Suprapubic skin (tissue), 4 donors: ENCODE data around the gene TXLNB. TPM values are rescaled to one million over a fixed set of nuclear protein-coding genes. Genes with fewer than 3 reads are reported as not detected.
A peak's percentile ranks its signal among the peaks of the same experiment; 100 is the strongest.

Experiments used
- DNase-seq, 2 donors: peaks; one replicate each; pipeline ENCODE4 v3.0.0-alpha.2; 2019; ENCODE audit warnings: low spot score in 2 of 2
- H3K27ac ChIP-seq: fragments of 200-600 bp; sonication (generic); one replicate; pipeline ENCODE4 v1.5.1; 2019
- H3K27me3 ChIP-seq: fragments of 200-600 bp; sonication (generic); one replicate; pipeline ENCODE4 v1.5.1; 2019
- H3K36me3 ChIP-seq: fragments of 200-600 bp; sonication (generic); one replicate; pipeline ENCODE4 v1.5.1; 2019
- H3K4me1 ChIP-seq: fragments of 200-600 bp; sonication (generic); one replicate; pipeline ENCODE4 v1.5.1; 2019
- H3K4me3 ChIP-seq: fragments of 200-600 bp; sonication (generic); one replicate; pipeline ENCODE4 v1.5.1; 2019; ENCODE audit warnings: mild to moderate bottlenecking
- H3K9me3 ChIP-seq: fragments of 200-600 bp; sonication (generic); one replicate; pipeline ENCODE4 v1.5.1; 2019
- EP300 ChIP-seq: sonication (generic); formaldehyde crosslinking; IDR thresholded peaks from one replicate; pipeline ENCODE4 v1.6.1; 2017; ENCODE audit warnings: antibody characterized with exemption
- POLR2A ChIP-seq, 2 donors: fragments of 450-650 bp; IDR thresholded peaks; one replicate each; pipeline ENCODE4 v1.6.1; 2017; ENCODE audit warnings: antibody characterized with exemption in 2 of 2, mild to moderate bottlenecking in 2 of 2, moderate library complexity in 2 of 2
- POLR2AphosphoS5 ChIP-seq, 3 donors: sonication (generic); formaldehyde crosslinking; IDR thresholded peaks; one replicate each; pipeline ENCODE4 v1.6.1; 2017; ENCODE audit warnings: antibody characterized with exemption in 3 of 3
- WGBS: methylation state at CpG from one replicate; pipeline ENCODE4 v1.1.5; 2018; 5-methylcytosine and 5-hydroxymethylcytosine counted together
- total RNA-seq, 4 donors: library from RNA; depleted of rRNA; stranded (reverse); fragments of >200 nt; gene quantifications; one replicate each; pipeline ENCODE4 v1.1.0, GENCODE V29; 2016
- TF ChIP-seq, protein P1 (sequence below), 2 donors: fragments of 200-600 bp in 1 of 2; fragments of 450-650 bp in 1 of 2; sonication (generic) in 1 of 2; IDR thresholded peaks; one replicate each; pipeline ENCODE4 v1.5.1; 2016 to 2019; ENCODE audit warnings: antibody characterized with exemption in 2 of 2, mild to moderate bottlenecking in 1 of 2, moderate library complexity in 1 of 2

TXLNB gene
- total RNA-seq, 4 donors from 2014 or later, result 0.10 to 0.59 (median 0.37) TPM

DNA sequence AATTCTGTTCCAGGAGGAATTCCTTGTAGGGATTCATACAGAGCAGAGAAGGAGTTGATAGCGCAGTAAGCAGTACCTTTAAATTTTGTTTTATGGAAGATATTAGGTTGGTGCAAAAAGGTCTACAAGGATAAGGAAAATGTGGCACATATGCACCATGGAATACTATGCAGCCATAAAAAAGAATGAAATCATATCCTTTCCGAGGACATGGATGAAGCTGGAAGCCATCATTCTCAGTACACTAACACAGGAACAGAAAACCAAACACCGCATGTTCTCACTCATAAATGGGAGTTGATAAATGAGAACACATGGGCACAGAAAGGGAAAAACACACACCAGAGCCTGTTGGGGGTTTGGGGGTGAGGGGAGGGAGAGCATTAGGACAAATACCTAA is 37.4 kb upstream of the TXLNB start:
- H3K36me3 ChIP-seq, result no peaks in the 10 kb centered on the region
- H3K4me3 ChIP-seq, result no peak overlapping the region
- TF ChIP-seq, protein P1, sequence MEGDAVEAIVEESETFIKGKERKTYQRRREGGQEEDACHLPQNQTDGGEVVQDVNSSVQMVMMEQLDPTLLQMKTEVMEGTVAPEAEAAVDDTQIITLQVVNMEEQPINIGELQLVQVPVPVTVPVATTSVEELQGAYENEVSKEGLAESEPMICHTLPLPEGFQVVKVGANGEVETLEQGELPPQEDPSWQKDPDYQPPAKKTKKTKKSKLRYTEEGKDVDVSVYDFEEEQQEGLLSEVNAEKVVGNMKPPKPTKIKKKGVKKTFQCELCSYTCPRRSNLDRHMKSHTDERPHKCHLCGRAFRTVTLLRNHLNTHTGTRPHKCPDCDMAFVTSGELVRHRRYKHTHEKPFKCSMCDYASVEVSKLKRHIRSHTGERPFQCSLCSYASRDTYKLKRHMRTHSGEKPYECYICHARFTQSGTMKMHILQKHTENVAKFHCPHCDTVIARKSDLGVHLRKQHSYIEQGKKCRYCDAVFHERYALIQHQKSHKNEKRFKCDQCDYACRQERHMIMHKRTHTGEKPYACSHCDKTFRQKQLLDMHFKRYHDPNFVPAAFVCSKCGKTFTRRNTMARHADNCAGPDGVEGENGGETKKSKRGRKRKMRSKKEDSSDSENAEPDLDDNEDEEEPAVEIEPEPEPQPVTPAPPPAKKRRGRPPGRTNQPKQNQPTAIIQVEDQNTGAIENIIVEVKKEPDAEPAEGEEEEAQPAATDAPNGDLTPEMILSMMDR (IDR thresholded peaks at IDR 0.05), result no peak
- TF ChIP-seq POLR2A (IDR thresholded peaks at IDR 0.05) (no peak), EP300 (no peak), POLR2AphosphoS5 (IDR thresholded peaks at IDR 0.05) (no peak)
- 90% methylated on average over 3 of the region's 3 CpGs for WGBS
- DNase-seq, result no peak
- H3K27me3 ChIP-seq, result no peaks in the 10 kb centered on the region
- H3K4me1 ChIP-seq, result peaks cover 6% of the 10 kb centered on the region
- no peak overlapping the region for H3K27ac ChIP-seq
- H3K9me3 ChIP-seq, result no peaks in the 10 kb centered on the region

- Histone ChIP-seq H3K9me3 (no peaks in the 10 kb centered on the region), H3K4me1 (peaks cover 5% of the 10 kb centered on the region), H3K27ac (no peak overlapping the region), H3K36me3 (no peaks in the 10 kb centered on the region), H3K4me3 (no peak overlapping the region), H3K27me3 (no peaks in the 10 kb centered on the region)
- TF ChIP-seq POLR2A (IDR thresholded peaks at IDR 0.05) (no peak), POLR2AphosphoS5 (IDR thresholded peaks at IDR 0.05) (no peak), EP300 (no peak)
- TF ChIP-seq, protein P1 (IDR thresholded peaks at IDR 0.05), result no peak
- 95% methylated on average over 5 of the region's 5 CpGs for WGBS
- no peak for DNase-seq
These were observed 35.2 kb upstream of the TXLNB start for GRCh38 chr6:139327038-139327437.

DNA sequence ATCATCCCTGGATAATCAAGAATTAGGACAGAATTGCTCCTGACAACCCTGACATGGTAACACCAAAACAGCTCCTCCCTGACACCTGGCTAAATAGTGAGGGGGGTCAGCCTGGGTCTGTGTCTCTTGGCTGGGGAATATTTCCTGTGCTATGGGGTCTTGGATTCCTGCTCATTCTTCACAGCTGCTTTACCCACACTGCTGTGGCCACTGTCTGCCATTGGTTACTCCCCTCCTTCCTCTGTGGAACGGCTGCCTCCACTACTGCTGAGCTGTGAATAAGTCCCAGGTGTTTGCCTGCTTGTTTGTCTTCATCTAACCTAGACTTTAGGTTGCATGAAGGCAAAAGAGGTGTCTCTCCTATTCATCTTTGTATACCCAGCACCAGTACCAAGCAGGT is 33.9 kb upstream of the TXLNB start:
- TF ChIP-seq EP300 (no peak), POLR2A (IDR thresholded peaks at IDR 0.05) (no peak), POLR2AphosphoS5 (IDR thresholded peaks at IDR 0.05) (no peak)
- TF ChIP-seq, protein P1 (IDR thresholded peaks at IDR 0.05), result no peak
- H3K27ac ChIP-seq, result peak overlapping the region; percentile 48
- H3K9me3 ChIP-seq, result no peaks in the 10 kb centered on the region
- H3K36me3 ChIP-seq, result no peaks in the 10 kb centered on the region
- DNase-seq, result no peak
- H3K4me1 ChIP-seq, result peaks cover 5% of the 10 kb centered on the region
- no peaks in the 10 kb centered on the region for H3K27me3 ChIP-seq
- 70% methylated on average over 1 of the region's 1 CpG for WGBS
- H3K4me3 ChIP-seq, result no peak overlapping the region

DNA sequence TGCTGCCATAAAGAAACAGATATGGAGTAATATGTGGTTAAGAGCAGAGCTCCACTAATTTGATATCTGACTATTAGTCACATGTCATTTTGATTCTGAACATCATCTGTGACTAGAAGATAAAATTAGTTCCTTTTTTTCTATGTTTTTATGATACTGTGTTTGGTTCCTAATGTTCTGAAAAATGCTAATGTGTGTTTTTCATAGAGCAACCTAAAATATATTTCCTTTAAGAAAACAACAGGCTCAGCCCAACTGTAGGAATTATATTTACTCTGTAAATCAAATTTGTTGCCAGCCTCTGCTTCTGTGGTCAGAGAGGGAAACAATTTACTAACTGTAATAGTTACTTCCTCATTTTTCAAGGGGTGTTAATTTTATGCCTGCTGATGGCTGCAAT is 33.3 kb upstream of the TXLNB start:
- DNase-seq, result no peak
- peak overlapping the region; percentile 48 for H3K27ac ChIP-seq
- no peaks in the 10 kb centered on the region for H3K27me3 ChIP-seq
- TF ChIP-seq POLR2A (IDR thresholded peaks at IDR 0.05) (no peak), EP300 (no peak), POLR2AphosphoS5 (IDR thresholded peaks at IDR 0.05) (no peak)
- TF ChIP-seq, protein P1 (IDR thresholded peaks at IDR 0.05), result no peak
- H3K36me3 ChIP-seq, result no peaks in the 10 kb centered on the region
- peaks cover 5% of the 10 kb centered on the region for H3K4me1 ChIP-seq
- no peaks in the 10 kb centered on the region for H3K9me3 ChIP-seq
- H3K4me3 ChIP-seq, result no peak overlapping the region

DNA sequence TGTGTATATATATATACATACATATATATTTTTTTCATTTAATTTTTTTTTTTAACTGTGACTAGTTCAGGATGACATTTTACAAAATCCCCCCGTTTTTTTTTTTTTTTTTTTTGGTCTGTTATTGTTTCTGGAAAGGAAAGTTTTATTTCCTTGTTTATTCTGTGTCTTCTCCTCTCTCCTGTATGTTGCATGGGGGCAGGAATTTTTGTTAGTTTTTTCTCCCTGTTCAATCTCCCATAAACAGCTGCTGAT is 32.4 kb upstream of the TXLNB start:
- Histone ChIP-seq H3K4me3 (no peak overlapping the region), H3K36me3 (no peaks in the 10 kb centered on the region), H3K4me1 (peaks cover 5% of the 10 kb centered on the region), H3K27me3 (no peaks in the 10 kb centered on the region), H3K27ac (peak overlapping the region; percentile 60), H3K9me3 (no peaks in the 10 kb centered on the region)
- TF ChIP-seq POLR2AphosphoS5 (IDR thresholded peaks at IDR 0.05) (no peak), EP300 (no peak), POLR2A (IDR thresholded peaks at IDR 0.05) (no peak)
- TF ChIP-seq, protein P1 (IDR thresholded peaks at IDR 0.05), result no peak
- no peak for DNase-seq
- WGBS, result 26% methylated on average over 1 of the region's 1 CpG
